Stimulated activated naive CD8-positive, alpha-beta T cell treated with anti-CD3 and anti-CD28 coated beads, Interleukin-15, Interleukin-2, amounts not matched to agents 100 ng/mL and 50 ng/mL, for 24 hours (primary cell): ENCODE results near the gene MYO7B.

Source experiments
- H3K27ac Mint-ChIP-seq: one replicate; pipeline ENCODE4 v1.8.0; 2021; ENCODE audit warnings: mild to moderate bottlenecking, mixed read lengths
- H3K27me3 Mint-ChIP-seq: one replicate; pipeline ENCODE4 v1.8.0; 2021; ENCODE audit warnings: mixed read lengths
- H3K36me3 Mint-ChIP-seq: one replicate; pipeline ENCODE4 v1.8.0; 2021; ENCODE audit warnings: low read depth, mixed read lengths
- H3K4me1 Mint-ChIP-seq: one replicate; pipeline ENCODE4 v1.8.0; 2021; ENCODE audit warnings: low read depth, mixed read lengths
- H3K4me3 Mint-ChIP-seq: one replicate; pipeline ENCODE4 v1.8.0; 2021; ENCODE audit warnings: mild to moderate bottlenecking, mixed read lengths
- H3K9me3 Mint-ChIP-seq: one replicate; pipeline ENCODE4 v1.8.0; 2021; ENCODE audit warnings: mixed read lengths

The MYO7B gene

GRCh38 chr2:127630864-127631540 lies 95.5 kb downstream of the MYO7B start:
- no peaks in the 10 kb centered on the region for H3K9me3 Mint-ChIP-seq
- no peaks in the 10 kb centered on the region for H3K36me3 Mint-ChIP-seq
- no peaks in the 10 kb centered on the region for H3K27me3 Mint-ChIP-seq
- no peak overlapping the region for H3K27ac Mint-ChIP-seq
- H3K4me1 Mint-ChIP-seq = peaks cover 15% of the 10 kb centered on the region
- no peak overlapping the region for H3K4me3 Mint-ChIP-seq

- H3K4me3 Mint-ChIP-seq = no peak overlapping the region
- no peak overlapping the region for H3K27ac Mint-ChIP-seq
- peaks cover 21% of the 10 kb centered on the region for H3K4me1 Mint-ChIP-seq
- H3K9me3 Mint-ChIP-seq = no peaks in the 10 kb centered on the region
- no peaks in the 10 kb centered on the region for H3K27me3 Mint-ChIP-seq
- no peaks in the 10 kb centered on the region for H3K36me3 Mint-ChIP-seq
Measured at GRCh38 chr2:127631541-127631996, 96.1 kb downstream of the MYO7B start.

- Mint-ChIP-seq H3K9me3 (no peaks in the 10 kb centered on the region), H3K27me3 (no peaks in the 10 kb centered on the region), H3K4me1 (peaks cover 25% of the 10 kb centered on the region), H3K27ac (no peak overlapping the region), H3K4me3 (no peak overlapping the region), H3K36me3 (no peaks in the 10 kb centered on the region)
Measured at GRCh38 chr2:127631997-127632581, 96.6 kb downstream of the MYO7B start.

GRCh38 chr2:127632592-127633489 lies 97.4 kb downstream of the MYO7B start:
- no peaks in the 10 kb centered on the region for H3K27me3 Mint-ChIP-seq
- no peak overlapping the region for H3K4me3 Mint-ChIP-seq

GRCh38 chr2:127633556-127634065 lies 98.1 kb downstream of the MYO7B start:
- Mint-ChIP-seq H3K4me3 (no peak overlapping the region), H3K9me3 (no peaks in the 10 kb centered on the region), H3K27me3 (no peaks in the 10 kb centered on the region), H3K4me1 (peaks cover 32% of the 10 kb centered on the region), H3K36me3 (no peaks in the 10 kb centered on the region), H3K27ac (peak overlapping the region; percentile 58)

More at GRCh38 chr2:127632592-127633489, 97.4 kb downstream of the MYO7B start:
- H3K4me1 Mint-ChIP-seq = peaks cover 27% of the 10 kb centered on the region
- H3K36me3 Mint-ChIP-seq = no peaks in the 10 kb centered on the region
- peak overlapping the region; percentile 58 for H3K27ac Mint-ChIP-seq
- no peaks in the 10 kb centered on the region for H3K9me3 Mint-ChIP-seq

GRCh38 chr2:127634066-127634617 lies 98.7 kb downstream of the MYO7B start:
- H3K27me3 Mint-ChIP-seq = no peaks in the 10 kb centered on the region

GRCh38 chr2:127634626-127635379 lies 99.3 kb downstream of the MYO7B start:
- Mint-ChIP-seq H3K36me3 (no peaks in the 10 kb centered on the region), H3K4me1 (peaks cover 40% of the 10 kb centered on the region), H3K4me3 (no peak overlapping the region), H3K27ac (no peak overlapping the region), H3K9me3 (no peaks in the 10 kb centered on the region), H3K27me3 (no peaks in the 10 kb centered on the region)

More at GRCh38 chr2:127634066-127634617, 98.7 kb downstream of the MYO7B start:
- Mint-ChIP-seq H3K27ac (no peak overlapping the region), H3K9me3 (no peaks in the 10 kb centered on the region), H3K4me1 (peaks cover 37% of the 10 kb centered on the region), H3K4me3 (no peak overlapping the region), H3K36me3 (no peaks in the 10 kb centered on the region)

GRCh38 chr2:127635380-127636237 lies 100.1 kb downstream of the MYO7B start:
- Mint-ChIP-seq H3K4me1 (peaks cover 42% of the 10 kb centered on the region), H3K27me3 (no peaks in the 10 kb centered on the region), H3K27ac (no peak overlapping the region), H3K9me3 (no peaks in the 10 kb centered on the region), H3K4me3 (no peak overlapping the region), H3K36me3 (no peaks in the 10 kb centered on the region)

GRCh38 chr2:127636248-127637235 lies 101.1 kb downstream of the MYO7B start:
- Mint-ChIP-seq H3K27me3 (no peaks in the 10 kb centered on the region), H3K9me3 (no peaks in the 10 kb centered on the region), H3K4me1 (peaks cover 45% of the 10 kb centered on the region), H3K4me3 (no peak overlapping the region), H3K27ac (no peak overlapping the region), H3K36me3 (no peaks in the 10 kb centered on the region)

GRCh38 chr2:127637236-127637630 lies 101.8 kb downstream of the MYO7B start:
- Mint-ChIP-seq H3K27ac (no peak overlapping the region), H3K4me3 (no peak overlapping the region), H3K27me3 (no peaks in the 10 kb centered on the region), H3K4me1 (peaks cover 45% of the 10 kb centered on the region), H3K9me3 (no peaks in the 10 kb centered on the region), H3K36me3 (no peaks in the 10 kb centered on the region)

GRCh38 chr2:127637725-127638252 lies 102.3 kb downstream of the MYO7B start:
- H3K27ac Mint-ChIP-seq = no peak overlapping the region
- no peaks in the 10 kb centered on the region for H3K27me3 Mint-ChIP-seq
- no peak overlapping the region for H3K4me3 Mint-ChIP-seq
- peaks cover 43% of the 10 kb centered on the region for H3K4me1 Mint-ChIP-seq
- H3K36me3 Mint-ChIP-seq = no peaks in the 10 kb centered on the region
- H3K9me3 Mint-ChIP-seq = no peaks in the 10 kb centered on the region

- Mint-ChIP-seq H3K36me3 (no peaks in the 10 kb centered on the region), H3K27ac (no peak overlapping the region), H3K4me3 (no peak overlapping the region), H3K4me1 (peaks cover 36% of the 10 kb centered on the region), H3K27me3 (no peaks in the 10 kb centered on the region), H3K9me3 (no peaks in the 10 kb centered on the region)
Measured at GRCh38 chr2:127638361-127639110, 103.1 kb downstream of the MYO7B start.
